ENCODE data around the gene WWOX.

DNA sequence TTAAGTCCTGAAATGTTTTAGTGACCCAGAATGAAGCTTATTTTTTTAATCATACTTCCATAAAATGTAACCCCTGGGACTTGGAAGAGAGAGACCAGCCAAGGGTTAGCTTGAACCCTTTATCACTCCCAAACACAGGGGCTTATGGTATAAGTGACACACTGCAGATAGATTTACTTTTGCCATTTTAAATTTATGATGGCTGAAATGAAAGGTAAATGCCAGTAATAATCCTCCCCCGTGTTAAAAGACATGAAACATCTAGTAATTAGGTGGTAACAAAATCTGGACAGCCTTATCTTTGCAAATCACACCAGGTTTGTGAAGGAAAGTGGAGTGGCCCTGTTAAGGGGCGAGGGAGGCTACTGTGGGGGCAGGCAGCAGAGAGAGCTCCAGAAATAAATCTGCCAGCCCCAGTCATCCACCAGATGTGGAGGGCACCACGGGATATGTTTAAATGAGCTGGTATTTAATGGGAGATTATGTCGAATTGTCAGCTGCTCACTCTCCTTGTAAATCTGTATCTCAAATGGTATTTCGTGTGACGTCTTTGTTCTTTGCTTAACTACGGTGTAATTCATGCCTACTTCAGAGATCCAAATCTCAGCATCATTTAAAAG lies 326.5 kb downstream of the WWOX start:
- TF ChIP-seq, protein P1, sequence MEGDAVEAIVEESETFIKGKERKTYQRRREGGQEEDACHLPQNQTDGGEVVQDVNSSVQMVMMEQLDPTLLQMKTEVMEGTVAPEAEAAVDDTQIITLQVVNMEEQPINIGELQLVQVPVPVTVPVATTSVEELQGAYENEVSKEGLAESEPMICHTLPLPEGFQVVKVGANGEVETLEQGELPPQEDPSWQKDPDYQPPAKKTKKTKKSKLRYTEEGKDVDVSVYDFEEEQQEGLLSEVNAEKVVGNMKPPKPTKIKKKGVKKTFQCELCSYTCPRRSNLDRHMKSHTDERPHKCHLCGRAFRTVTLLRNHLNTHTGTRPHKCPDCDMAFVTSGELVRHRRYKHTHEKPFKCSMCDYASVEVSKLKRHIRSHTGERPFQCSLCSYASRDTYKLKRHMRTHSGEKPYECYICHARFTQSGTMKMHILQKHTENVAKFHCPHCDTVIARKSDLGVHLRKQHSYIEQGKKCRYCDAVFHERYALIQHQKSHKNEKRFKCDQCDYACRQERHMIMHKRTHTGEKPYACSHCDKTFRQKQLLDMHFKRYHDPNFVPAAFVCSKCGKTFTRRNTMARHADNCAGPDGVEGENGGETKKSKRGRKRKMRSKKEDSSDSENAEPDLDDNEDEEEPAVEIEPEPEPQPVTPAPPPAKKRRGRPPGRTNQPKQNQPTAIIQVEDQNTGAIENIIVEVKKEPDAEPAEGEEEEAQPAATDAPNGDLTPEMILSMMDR (IDR thresholded peaks at IDR 0.05; ENCODE audit: poor library complexity) = no peak
- no peak for TF ChIP-seq EZH2 (IDR thresholded peaks at IDR 0.05; ENCODE audit: borderline replicate concordance)

All from hepatocyte (in vitro differentiated cells).